Activated CD8-positive, alpha-beta memory T cell treated with anti-CD3 and anti-CD28 coated beads for 1 hour (primary cell): Measurements from ENCODE around the gene PHACTR1.

ENCODE experiments used
- DNase-seq, 2 donors: peaks; one replicate each; pipeline ENCODE4 v3.0.0-alpha.2; 2020; ENCODE audit warnings: low read depth in 1 of 2; ENCODE audit errors: extremely low read depth in 1 of 2

PHACTR1 gene

DNA sequence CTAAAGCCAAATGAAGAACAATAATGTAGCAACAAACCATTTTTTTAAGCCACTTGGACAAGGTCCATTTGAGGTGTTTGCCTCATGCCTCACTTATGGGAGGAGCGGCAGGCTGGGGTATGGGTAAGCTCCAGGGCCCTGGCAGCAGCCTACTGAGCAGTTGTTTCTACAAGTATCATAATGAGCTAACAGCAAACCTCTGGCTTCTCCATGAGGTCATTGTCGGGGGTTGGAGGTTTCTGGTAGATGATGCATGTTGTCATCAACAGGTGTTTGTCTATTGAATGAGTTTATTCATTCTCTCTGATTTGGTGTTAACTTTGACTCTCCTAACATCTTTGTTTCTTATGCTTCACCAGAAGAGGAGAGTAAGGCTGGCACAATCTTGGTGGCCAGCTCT, 461.1 kb downstream of the PHACTR1 start:
- no peak for DNase-seq

DNA sequence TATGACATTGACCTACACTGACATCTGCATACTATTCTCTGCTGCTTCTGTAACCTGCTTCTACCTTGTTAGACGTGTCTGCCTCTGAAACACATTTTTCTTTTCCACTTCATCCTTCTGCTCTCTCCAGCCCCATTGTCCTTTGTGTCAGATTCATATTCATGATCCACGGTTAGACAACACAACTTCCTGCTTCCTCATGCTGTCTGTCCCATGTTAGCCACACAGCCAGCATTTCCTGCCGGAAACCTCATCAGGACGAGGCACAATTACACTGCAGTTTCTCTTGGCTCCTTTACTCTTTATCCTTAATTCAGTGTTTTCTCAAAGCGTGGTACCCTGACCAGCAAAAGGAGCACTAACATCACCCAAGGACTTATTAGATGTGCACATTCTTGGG, 461.5 kb downstream of the PHACTR1 start:
- DNase-seq: no peak

DNA sequence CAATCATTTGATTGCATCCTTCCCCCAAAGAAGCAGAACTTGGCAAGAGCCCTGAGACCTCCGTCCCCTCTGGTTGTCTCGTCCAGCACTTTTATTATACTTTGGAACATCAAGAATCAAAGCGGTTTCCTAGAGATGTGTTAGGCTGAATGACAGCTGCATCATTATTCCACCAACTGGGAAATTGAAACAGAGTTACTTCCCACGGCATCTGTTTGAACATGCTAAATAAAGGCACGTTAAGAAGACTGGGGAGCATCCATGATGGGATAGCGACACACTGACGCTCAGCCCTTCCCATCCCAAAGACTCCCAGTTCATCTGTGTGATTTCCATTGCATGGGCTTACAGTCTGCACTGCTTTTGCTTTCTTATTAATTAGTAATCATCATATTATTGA, 464.0 kb downstream of the PHACTR1 start:
- no peak for DNase-seq

DNA sequence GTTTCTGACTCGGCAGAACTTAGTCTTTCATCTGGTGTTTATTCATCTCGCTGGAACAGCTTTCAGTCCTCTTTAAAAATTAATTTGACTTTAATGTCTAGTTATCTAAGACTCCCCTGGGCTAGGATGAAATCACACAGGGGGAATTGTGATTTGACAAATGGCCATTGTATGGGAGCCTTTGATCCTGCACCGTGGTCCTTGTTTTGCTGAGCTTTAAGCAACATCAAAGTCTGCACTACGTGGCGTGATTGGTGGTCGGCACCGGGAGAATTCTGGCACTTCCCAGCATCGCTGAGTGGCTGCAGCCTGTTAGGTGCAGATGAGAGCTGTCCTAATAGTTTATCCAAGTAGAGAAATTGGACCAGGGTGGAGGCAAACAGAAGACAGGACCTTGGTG, 464.8 kb downstream of the PHACTR1 start:
- DNase-seq: no peak

DNA sequence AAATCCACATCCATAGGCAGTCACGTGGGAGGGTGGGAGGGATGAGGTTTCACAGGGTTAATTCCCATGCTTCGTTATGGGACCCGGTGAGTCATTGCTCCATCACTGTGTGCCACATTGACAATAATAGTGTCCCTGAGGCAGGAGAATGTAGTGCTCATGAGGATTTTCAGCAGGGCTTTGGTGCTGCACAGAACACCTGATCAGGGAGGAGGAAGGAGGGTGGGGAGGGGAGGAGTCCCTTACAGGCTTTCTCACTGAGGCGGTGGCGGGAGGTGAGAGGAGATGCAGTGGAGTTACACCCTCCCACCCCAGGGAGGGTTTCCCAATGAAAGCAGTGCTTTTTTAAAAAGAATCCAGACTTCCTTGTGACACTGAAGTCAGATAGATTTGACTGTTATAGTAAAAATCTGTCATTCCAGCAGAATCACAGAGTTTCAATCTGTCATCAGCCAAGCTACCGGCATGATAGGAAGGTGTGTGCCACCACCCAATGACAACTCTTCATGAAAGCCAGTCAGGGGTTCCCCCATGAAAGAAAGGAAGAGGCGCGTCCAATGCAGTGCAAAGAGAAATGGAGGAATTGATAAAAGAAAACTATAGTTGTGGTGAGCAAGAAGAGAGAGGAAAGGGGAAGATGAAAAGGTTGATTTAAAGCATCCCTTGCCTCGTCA, 467.0 kb downstream of the PHACTR1 start:
- DNase-seq: no peak

DNA sequence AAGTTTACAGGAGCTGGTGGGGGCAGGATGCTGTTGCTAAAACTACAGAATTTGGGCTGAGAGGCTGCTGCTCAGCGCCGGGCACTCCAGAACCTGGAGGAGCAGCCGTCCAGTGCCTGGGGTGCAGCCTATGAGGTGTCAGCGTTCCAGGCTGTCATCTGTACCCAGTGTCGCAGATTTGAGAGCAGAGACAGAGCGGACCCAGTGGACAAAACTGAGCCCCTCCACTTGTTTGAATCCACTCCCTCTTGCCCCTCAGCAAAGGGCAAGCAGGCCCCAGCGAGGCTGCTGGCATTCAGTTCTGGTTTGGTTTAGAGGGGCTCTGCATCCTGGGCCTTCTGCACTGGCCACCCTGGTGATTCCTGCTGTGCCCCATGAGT, 467.5 kb downstream of the PHACTR1 start:
- DNase-seq: no peak

DNA sequence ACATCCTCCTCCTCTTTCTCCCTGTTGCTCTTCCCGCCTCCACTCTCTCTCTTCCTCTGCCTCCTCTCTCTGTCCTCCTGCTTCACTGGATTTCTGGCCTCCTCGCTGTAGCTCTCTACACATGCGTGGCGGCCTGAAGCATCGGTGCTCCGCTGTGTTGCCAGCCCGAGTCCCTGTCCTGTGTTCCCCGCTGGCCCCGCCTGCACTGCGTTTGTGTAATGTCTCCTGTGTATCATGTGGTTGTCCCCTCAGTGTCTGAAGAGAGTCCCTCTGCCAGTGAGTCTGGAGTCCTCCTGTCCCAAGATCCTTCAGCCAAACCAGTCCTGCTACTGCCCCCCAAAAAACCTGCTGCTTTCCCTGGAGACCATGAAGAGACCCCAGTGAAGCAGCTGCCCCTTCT, 468.0 kb downstream of the PHACTR1 start:
- no peak for DNase-seq

DNA sequence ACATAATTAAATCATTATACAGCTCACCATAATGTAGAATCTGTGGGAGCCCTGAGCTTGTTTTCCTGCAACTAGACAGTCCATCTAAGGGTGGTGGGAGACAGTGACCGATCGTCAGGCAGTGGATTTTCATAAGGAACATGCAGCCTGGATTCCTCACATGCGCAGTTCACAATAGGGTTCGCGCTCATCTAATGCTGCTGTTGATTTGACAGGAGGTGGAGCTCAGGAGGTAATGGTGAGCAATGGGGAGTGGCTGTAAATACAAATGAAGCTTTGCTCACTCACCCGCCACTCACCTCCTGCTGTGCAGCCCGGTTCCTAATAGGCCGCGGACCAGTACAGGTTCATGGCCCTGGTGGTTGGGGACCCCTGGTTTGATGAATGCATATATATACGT, 470.3 kb downstream of the PHACTR1 start:
- no peak for DNase-seq

DNA sequence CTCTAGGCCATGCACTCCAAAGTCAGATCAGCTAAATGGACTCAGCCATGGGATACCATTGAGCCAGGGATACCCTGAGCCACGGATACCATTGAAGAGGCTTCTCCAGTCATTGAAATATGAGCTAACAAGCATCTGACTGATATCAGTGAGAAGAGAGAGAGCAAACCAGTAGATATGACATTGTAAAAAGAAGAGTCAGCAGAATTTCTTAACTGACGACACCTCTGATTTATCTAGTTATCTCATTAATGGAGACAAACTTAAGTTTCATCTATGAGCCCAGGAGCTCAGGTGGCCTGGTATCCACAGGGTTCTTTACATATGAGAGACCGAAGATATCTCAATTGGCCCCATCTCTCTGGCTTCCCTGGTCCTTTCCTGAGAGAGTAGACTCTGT, 471.1 kb downstream of the PHACTR1 start:
- no peak for DNase-seq

DNA sequence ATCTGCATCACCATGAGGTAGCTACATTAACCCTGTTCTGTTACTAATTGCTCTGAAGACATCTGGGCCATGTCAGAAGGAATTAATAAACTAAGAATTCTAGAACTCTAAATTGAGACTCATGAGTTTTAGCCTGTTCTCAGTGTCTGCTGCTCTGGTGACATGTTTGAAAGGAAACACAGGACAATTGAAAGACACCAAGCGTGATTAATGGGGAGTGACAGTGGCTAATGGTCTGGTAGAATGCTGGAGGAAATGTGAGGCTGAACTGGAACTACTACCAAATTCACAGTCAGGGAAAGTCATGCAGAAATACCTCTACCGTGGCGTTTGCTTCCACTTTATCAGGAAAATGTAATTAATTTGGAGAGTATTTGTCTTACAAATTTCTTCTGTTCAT, 471.7 kb downstream of the PHACTR1 start:
- no peak for DNase-seq

DNA sequence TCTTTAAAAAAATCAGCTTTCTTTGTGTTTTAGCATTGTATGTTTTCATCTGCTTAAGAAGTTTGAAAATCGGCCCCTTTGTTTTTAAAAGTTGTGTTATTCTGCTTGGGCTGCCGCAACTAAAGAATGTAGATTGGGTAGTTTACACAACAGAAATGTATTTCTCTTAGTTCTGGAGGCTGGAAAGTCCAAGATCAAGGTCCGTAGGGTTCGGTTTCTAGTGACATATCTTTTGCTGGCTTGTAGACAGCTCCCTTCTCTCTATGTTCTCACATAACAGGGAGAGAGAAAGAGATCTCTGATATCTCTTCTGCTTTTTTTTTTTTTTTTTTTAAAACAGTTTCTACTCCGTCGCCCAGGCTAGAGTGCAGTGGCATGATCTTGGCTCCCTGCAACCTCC, 473.1 kb downstream of the PHACTR1 start:
- no peak for DNase-seq

DNA sequence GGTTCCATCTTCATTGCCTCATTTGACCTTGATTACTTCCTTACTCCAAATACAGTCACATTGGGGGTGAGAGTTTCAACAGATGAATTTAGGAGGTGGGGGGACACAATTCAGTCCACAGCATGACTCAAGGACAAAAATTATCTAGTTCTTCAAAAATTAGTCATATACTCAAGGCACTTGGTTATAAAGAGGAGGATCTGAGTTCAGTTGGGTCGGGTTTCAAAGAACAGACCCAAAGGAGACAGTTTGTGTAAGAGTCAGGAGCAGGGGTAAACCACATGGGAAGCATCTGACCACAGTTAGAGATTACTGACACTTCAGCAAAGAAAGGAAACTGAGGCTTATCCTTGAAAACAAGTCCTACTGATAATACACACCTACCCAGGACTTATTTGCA, 473.8 kb downstream of the PHACTR1 start:
- no peak for DNase-seq

DNA sequence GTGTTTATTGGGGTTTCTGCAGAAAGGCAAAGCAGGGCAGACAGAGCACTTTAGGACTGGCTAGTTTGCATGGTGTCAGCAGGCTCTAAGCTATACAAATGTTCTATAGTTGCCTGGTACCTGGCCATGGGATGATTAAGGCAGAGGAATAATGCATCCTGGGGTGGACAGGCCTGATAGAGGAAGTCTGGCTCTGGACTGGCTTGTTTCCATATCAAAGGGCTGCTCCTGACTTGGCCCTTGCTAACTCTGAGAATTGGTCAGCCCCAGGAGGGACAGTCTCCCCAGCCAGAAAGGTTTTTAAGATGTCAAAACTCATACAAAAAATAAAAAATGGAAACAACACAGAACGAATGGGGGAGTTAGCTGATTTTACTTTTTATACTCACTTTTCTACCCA, 474.9 kb downstream of the PHACTR1 start:
- no peak for DNase-seq

DNA sequence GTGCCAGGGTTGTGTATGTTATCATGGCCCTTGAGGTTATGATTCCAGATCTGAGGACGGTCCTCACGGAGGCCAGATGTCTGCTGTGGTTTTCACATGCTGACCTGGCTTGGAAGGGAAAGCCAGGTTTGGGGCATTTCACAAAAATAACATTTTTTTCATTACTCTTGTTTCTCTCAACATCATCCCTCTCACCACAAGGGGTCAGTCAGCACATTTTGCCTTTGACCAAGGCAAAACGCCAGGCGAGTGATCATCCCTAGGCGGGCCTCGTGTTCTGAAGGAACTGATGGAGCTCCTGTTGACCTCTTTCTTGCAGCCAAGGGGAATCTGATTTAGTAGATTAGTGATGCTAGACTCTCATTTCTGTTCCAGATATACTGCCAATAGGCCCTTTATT, 478.3 kb downstream of the PHACTR1 start:
- DNase-seq: no peak

DNA sequence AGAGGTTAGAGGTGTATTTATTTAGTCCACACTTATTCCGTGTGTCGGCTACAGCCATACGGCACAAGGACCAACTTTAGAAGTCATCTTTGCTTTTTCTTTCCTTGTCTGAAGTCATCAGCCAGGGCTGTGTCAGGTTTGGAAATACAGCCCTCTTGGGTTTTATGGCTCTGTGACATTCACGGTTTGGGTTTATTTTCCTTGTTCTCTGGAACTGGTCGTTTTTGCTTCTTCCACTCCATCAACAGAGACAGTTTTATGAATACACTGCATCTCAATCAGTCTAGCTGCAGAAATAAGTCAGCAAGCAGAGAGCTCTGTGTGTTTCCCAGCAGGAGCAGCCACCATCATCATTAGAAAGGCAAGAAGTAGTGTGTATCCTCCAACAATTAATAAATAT, 479.2 kb downstream of the PHACTR1 start:
- DNase-seq: no peak

DNA sequence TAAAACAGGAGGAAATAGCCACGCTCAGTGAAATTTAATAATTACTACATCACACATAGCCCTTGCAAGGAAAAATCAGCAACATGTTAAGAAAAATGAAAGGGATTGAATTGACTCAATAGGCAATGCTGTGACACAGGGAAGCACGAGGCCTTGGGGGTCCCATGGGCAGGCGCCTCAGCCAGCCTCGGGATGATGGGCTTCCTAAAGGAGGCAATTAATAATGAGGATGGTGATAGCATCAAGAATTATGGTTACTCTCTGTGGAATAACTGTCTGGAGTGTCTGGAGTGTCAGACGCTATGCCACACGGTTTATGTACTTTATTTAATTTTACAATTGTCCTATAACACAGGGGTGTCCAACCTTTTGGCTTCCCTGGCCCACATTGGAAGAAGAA, 481.6 kb downstream of the PHACTR1 start:
- no peak for DNase-seq

DNA sequence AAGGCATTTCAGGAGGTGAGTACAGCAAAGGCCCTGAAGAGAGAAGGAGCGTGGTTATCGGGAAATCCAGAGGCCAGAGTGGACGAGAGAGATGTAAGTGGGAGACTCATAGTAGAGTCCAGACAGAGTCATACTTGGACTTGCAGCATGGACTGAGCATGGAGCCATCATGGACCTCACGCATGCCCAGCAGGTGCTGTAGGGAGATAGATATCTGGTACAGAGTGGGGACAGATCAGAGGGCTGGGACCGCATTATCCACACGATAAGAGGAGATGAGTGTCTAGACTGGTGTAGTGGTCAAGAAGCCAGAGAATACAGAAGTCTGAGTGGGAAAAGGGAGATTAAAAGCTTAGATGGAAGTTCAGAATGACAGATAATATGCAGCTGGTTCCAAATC, 484.8 kb downstream of the PHACTR1 start:
- no peak for DNase-seq

DNA sequence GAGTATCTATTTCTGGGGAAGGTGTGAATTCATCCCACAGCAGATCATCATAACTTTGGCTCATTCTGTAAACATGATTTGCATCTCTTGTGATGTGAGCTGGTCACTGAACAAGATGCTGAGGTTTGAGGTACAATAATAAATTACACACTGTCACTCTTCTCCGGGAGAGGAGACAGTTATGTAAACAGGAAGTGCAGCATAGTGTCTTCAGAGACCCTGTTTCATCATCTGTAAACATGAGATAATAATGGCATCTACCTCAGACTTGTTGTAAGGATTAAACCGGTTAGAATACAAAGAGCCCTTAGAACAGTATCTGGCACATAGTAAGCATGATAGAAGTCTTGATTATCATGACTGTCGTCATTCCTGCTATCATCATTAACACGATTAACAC, 486.6 kb downstream of the PHACTR1 start:
- no peak for DNase-seq

DNA sequence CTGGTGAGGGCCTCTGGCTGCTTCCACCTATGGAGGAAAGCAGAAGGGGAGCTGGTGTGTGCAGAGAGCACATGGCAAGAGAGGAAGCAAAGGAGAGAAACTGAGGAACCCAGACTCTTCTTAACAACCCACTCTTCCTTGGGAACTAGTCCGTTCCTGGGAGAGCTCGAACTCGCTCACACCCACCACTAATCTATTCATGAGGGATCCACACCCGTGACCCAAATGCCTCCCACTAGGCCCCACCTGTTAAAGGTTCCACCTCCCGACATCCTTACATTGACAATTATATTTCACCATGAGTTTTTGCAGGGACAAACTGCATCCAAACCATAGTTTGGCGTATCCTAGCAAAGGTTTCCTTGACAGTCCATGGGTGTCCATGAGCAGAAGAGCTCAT, 488.5 kb downstream of the PHACTR1 start:
- no peak for DNase-seq

DNA sequence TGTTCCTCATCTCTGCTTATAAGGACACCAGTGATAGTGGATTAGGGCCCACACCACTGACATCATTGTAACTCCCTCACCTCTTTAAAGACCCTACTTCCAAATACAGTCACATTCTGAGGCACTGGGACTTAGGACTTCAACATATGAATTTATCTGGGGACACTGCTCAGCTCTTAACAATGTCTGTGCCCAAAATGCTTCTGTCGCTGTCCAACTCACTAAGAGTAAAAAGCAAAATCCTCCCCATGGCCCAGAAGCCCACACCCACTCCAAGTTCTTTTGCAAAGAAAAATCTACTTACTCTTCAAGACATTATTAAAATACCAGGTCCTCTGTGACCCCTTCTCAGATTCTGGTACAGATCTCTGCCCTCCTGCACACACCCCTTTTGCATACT, 495.5 kb downstream of the PHACTR1 start:
- DNase-seq: no peak

DNA sequence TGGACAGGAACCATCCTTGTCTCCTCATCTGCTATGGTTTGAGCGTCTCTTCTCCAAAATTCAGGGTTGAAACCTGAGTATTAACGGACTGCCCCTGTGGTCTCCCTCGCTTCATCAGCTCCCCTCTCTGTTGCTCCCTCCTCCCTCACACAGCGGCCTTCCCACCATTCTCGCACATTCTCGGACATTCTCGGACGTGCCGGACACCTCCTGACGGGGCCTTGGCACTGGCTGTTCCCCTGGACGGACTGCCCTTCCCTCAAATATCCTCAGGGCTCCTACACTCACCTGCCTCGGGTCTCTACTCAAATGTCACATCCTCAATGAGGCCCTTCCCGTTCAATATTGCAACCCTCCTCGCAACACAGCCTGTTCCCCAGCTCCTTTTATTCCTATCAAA, 496.0 kb downstream of the PHACTR1 start:
- DNase-seq: no peak

DNA sequence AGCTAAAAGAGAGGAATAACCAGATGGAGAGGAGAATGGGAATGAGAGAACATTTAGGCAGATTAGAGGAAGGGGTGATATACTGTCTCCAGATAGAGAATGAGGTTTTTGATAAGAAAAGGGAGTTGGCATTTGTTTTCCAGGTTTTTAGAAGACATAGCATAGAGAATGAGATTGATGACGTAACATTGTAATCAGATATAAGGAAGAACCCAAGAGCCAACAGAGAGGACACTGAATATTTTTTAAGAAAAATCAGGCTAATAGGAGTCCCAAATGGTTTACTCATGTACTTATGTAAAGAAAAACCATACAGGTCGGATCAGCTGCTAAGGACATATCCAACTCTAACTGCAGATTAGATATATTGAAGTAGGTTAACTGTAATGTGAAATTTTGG, 498.8 kb downstream of the PHACTR1 start:
- DNase-seq: no peak

DNA sequence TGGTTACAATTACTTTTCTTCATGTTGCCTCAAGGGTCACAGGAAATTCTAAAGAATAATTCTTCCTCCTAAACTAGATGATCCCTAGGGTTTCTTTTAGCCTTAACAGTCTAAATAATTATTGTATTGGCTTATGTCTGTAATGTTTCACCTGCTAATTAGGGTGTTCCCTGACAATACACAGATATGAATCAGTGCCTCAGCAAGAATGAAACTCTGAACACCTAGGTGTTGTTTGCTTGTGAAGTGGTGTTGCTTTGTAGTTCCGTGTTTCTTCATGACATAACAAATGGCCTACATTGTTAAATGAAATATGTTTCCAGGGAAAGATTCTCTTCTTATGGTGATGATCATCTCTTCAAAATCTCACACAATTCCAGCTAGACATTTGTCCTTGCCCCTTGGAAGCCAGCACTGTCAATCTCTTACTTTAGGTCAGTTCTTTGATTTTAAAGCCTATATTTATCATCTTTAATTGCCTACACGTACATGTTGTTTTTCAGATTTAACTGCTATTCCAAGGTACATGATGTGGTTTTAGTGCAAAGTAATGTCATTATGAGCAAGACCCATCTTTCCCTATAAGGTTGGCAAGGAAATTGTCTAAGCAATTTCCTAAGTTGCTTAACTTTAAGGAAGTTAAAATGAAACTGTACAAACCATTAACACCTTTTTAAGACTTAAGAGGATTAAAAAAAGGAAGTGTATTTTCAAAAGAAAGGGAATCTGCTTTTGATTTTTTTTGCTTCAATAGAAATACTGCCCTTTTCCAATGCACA, 499.9 kb downstream of the PHACTR1 start:
- no peak for DNase-seq
